Right atrium auricular region (tissue), 2 donors: ENCODE measurements around the gene TAS1R2. TPM values are rescaled to one million over a fixed set of nuclear protein-coding genes. Genes with fewer than 3 reads are reported as not detected.

Experiments
- DNase-seq: peaks from one replicate; pipeline ENCODE4 v3.0.0-alpha.2; 2019; ENCODE audit warnings: low spot score
- H3K27ac ChIP-seq, 2 donors: fragments of 200-600 bp; sonication (generic); 1 replicate in 1 of 2; 2 replicates in 1 of 2; pipeline ENCODE4 v1.5.1; 2016 to 2019
- H3K27me3 ChIP-seq, 2 donors: fragments of 200-600 bp; sonication (generic); one replicate each; pipeline versions ENCODE4 v1.5.1 to v1.6.0; 2017 to 2019
- H3K36me3 ChIP-seq: fragments of 200-600 bp; sonication (generic); one replicate; pipeline ENCODE4 v1.5.1; 2016
- H3K4me1 ChIP-seq, 2 donors: fragments of 200-600 bp; sonication (generic); one replicate each; pipeline versions ENCODE4 v1.5.1 to v1.6.0; 2017 to 2019
- H3K4me3 ChIP-seq, 2 donors: fragments of 200-600 bp; sonication (generic); 1 replicate in 1 of 2; 2 replicates in 1 of 2; pipeline ENCODE4 v1.5.1; 2017 to 2019; ENCODE audit warnings: mild to moderate bottlenecking in 1 of 2, moderate library complexity in 1 of 2
- H3K9me3 ChIP-seq, 2 donors: fragments of 200-600 bp; sonication (generic); one replicate each; pipeline ENCODE4 v1.5.1; 2019
- CTCF ChIP-seq, 2 donors: fragments of 200-600 bp; sonication (generic); IDR thresholded peaks; one replicate each; pipeline ENCODE4 v1.5.1; 2019; ENCODE audit warnings: antibody characterized with exemption in 2 of 2
- total RNA-seq, 2 donors: library from RNA; depleted of rRNA; stranded (reverse); fragments of >200 nt; gene quantifications; one replicate each; pipeline ENCODE4 v1.1.0, GENCODE V29; 2016

TAS1R2 gene
- total RNA-seq, 2 donors from 2014 or later, result not detected

- Histone ChIP-seq H3K4me3 (no peak overlapping the region), H3K27me3 (no peaks in the 10 kb centered on the region), H3K27ac (no peak overlapping the region), H3K4me1 (peaks cover 0 to 2% of the 10 kb centered on the region in 2 donors), H3K36me3 (peaks cover 7% of the 10 kb centered on the region), H3K9me3 (no peaks in the 10 kb centered on the region)
- DNase-seq, result no peak
- no peak for TF ChIP-seq CTCF (IDR thresholded peaks at IDR 0.05)
These were observed 26.0 kb upstream of the TAS1R2 start for GRCh38 chr1:18885311-18886002.

DNA sequence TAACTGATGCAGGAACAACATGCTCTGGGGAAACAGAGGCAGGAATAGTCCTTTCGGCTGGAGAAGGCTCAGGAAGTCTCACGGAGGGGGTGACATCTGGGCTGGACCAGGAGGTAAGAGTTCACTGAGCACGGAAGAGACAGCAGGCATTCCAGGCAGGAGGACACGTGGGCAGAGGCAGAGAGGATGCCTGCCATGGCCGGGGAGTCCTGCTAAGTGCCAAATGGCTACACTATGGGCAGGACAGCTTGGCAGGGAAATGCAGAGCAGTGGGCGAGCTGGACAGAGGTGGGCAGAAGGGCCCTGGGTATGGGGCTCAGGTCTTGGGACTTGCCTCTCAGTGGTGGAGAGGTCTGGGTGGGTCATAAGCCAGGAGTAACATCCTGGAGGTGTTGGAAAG is 25.3 kb upstream of the TAS1R2 start:
- Histone ChIP-seq H3K36me3 (peaks cover 7% of the 10 kb centered on the region), H3K27ac (no peak overlapping the region), H3K4me1 (no peaks in the 10 kb centered on the region), H3K9me3 (no peaks in the 10 kb centered on the region), H3K4me3 (no peak overlapping the region), H3K27me3 (no peaks in the 10 kb centered on the region)
- no peak for TF ChIP-seq CTCF (IDR thresholded peaks at IDR 0.05)
- DNase-seq, result no peak

- Histone ChIP-seq H3K27me3 (no peaks in the 10 kb centered on the region), H3K27ac (no peak overlapping the region), H3K9me3 (no peaks in the 10 kb centered on the region), H3K36me3 (peaks cover 7% of the 10 kb centered on the region), H3K4me1 (no peaks in the 10 kb centered on the region), H3K4me3 (no peak overlapping the region)
- peak in 1 of 2 donors; percentile 17 for TF ChIP-seq CTCF (IDR thresholded peaks at IDR 0.05)
- no peak for DNase-seq
These were observed 24.9 kb upstream of the TAS1R2 start for GRCh38 chr1:18884419-18884717.

DNA sequence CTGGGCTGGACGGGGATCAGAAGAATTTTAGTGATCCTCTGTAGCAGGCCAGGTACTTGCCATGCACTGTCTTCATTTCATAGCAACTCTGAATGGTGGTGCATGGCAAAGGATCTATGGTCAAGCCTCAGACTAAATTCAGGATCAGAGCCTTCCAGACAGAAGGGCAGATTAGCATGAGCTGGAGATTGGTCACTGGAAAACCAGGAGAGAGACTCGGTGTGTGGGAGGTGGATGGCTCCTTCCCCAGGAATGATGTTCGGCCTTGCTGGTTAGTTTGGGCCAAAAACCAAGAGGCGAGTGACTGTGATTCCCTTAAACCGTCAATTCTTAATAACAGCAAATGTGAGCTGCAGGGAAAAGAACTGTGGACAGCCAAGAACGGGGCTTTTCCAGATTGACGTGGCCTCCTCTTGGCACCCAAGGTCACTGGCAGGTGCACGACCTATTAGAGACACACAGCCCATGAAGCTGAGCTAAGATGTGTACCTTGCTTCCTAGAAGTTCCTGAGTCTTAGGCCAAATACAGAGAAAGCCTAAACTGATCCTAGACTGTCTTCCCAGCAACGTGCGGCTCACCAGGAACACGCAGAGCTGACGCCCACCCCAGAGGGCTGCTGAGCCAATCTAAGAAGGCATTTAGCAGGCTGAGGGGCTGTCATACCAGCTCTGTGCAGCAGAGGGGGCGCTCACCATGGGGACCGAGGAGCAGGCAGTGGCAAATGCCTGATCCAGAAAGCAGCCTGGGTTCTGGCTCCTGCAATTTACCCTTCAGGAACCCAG is 24.4 kb upstream of the TAS1R2 start:
- TF ChIP-seq CTCF (IDR thresholded peaks at IDR 0.05), result peak; percentile 87 to 94
- Histone ChIP-seq H3K27me3 (no peaks in the 10 kb centered on the region), H3K4me3 (no peak overlapping the region), H3K4me1 (no peaks in the 10 kb centered on the region), H3K9me3 (no peaks in the 10 kb centered on the region), H3K36me3 (peaks cover 7% of the 10 kb centered on the region), H3K27ac (no peak overlapping the region)
- peak; percentile 69 for DNase-seq

- H3K27me3 ChIP-seq, result no peaks in the 10 kb centered on the region
- DNase-seq, result no peak
- no peaks in the 10 kb centered on the region for H3K4me1 ChIP-seq
- H3K9me3 ChIP-seq, result no peaks in the 10 kb centered on the region
- no peak overlapping the region for H3K4me3 ChIP-seq
- no peak overlapping the region for H3K27ac ChIP-seq
- TF ChIP-seq CTCF (IDR thresholded peaks at IDR 0.05), result no peak
- peaks cover 7% of the 10 kb centered on the region for H3K36me3 ChIP-seq
These were observed 23.6 kb upstream of the TAS1R2 start for GRCh38 chr1:18883079-18883478.
